Mammary epithelial cell (primary cell): Measurements from ENCODE around the gene TNFRSF1A.

Experiments
- EZH2 ChIP-seq: IDR thresholded peaks from 2 replicates; pipeline ENCODE4 v1.6.1; 2012; ENCODE audit warnings: low read length, inconsistent platforms, borderline replicate concordance
- TF ChIP-seq, protein P1 (sequence below), 2 donors: IDR thresholded peaks in 1 of 2; conservative IDR thresholded peaks in 1 of 2; 2 replicates each; pipeline ENCODE4 v1.5.1; 2011 to 2012; ENCODE audit warnings: inconsistent platforms in 2 of 2, low read length in 2 of 2, mild to moderate bottlenecking in 2 of 2, control low read depth in 1 of 2, low read depth in 1 of 2; ENCODE audit not compliant: insufficient read depth in 1 of 2; ENCODE audit errors: extremely low read depth in 1 of 2

- TF ChIP-seq, protein P1, sequence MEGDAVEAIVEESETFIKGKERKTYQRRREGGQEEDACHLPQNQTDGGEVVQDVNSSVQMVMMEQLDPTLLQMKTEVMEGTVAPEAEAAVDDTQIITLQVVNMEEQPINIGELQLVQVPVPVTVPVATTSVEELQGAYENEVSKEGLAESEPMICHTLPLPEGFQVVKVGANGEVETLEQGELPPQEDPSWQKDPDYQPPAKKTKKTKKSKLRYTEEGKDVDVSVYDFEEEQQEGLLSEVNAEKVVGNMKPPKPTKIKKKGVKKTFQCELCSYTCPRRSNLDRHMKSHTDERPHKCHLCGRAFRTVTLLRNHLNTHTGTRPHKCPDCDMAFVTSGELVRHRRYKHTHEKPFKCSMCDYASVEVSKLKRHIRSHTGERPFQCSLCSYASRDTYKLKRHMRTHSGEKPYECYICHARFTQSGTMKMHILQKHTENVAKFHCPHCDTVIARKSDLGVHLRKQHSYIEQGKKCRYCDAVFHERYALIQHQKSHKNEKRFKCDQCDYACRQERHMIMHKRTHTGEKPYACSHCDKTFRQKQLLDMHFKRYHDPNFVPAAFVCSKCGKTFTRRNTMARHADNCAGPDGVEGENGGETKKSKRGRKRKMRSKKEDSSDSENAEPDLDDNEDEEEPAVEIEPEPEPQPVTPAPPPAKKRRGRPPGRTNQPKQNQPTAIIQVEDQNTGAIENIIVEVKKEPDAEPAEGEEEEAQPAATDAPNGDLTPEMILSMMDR (conservative IDR thresholded peaks at IDR 0.05 in 1 of 2, IDR thresholded peaks at IDR 0.05 in 1 of 2; ENCODE audit: extremely low read depth in 1 of 2, insufficient read depth in 1 of 2, low read depth in 1 of 2, low read length in 2 of 2) = peak; percentile 26 to 72
- no peak for TF ChIP-seq EZH2
These were observed 6.3 kb downstream of the TNFRSF1A start for GRCh38 chr12:6335451-6336078.
